Endothelial cell of umbilical vein (primary cell): ENCODE measurements around the gene ZBTB7A. TPM values are rescaled to one million over a fixed set of nuclear protein-coding genes. Genes with fewer than 3 reads are reported as not detected.

Experiments
- BruUV-seq: library from RNA; stranded (reverse); fragments of 400-500 nt; replicated peaks from 2 replicates; lab custom pipeline; 2021; lab: Mats Ljungman, UMichigan
- CTCF ChIA-PET: fragments of 300-600, 350-600 bp; sonication (Branson Sonifier 250); formaldehyde crosslinking; loops from one replicate; lab custom pipeline; 2021; ENCODE audit warnings: antibody characterized with exemption, inconsistent platforms; lab: Charles Lee
- POLR2A ChIA-PET: fragments of 300-600, 350-600 bp; sonication (Branson Sonifier 250); formaldehyde crosslinking; loops from one replicate; lab custom pipeline; 2021; ENCODE audit warnings: antibody characterized with exemption, inconsistent platforms; lab: Charles Lee
- DNase-seq: peaks from one replicate; pipeline ENCODE4 v3.0.0-alpha.2; 2011; ENCODE audit warnings: low read depth, low spot score
- FAIRE-seq: peaks from 2 replicates; lab custom pipeline; 2011; peaks lifted over from hg19 to GRCh38; lab: Jason Lieb, UNC
- H2AFZ ChIP-seq: 2 replicates; pipeline ENCODE4 v1.6.0; 2012; ENCODE audit warnings: low read depth, low read length, control low read depth, inconsistent platforms
- H3K27ac ChIP-seq: 2 replicates; pipeline ENCODE4 v1.5.1; 2011; ENCODE audit warnings: low read depth, mild to moderate bottlenecking, control low read depth, low read length, moderate library complexity; ENCODE audit not compliant: insufficient read depth
- H3K27me3 ChIP-seq, 2 experiments: 2 replicates each; pipeline versions ENCODE4 v1.6.0 to v1.6.1; 2011; ENCODE audit warnings: low read length in 2 of 2, mixed read lengths in 1 of 2; ENCODE audit not compliant: control insufficient read depth in 2 of 2, insufficient read depth in 2 of 2
- H3K36me3 ChIP-seq, 2 experiments: 2 replicates in 1 of 2; 3 replicates in 1 of 2; pipeline ENCODE4 v1.5.1; 2011; ENCODE audit warnings: low read length in 2 of 2, mild to moderate bottlenecking in 1 of 2, moderate library complexity in 1 of 2; ENCODE audit not compliant: control insufficient read depth in 2 of 2, insufficient read depth in 2 of 2; ENCODE audit errors: extremely low read depth in 1 of 2
- H3K4me1 ChIP-seq: 3 replicates; pipeline ENCODE4 v1.5.1; 2011; ENCODE audit warnings: mild to moderate bottlenecking, low read length; ENCODE audit not compliant: control insufficient read depth, insufficient read depth; ENCODE audit errors: extremely low read depth
- H3K4me2 ChIP-seq: 2 replicates; pipeline ENCODE4 v1.6.1; 2011; ENCODE audit warnings: low read length, control low read depth, mixed read lengths; ENCODE audit not compliant: insufficient read depth
- H3K4me3 ChIP-seq, 3 experiments: fragments of 200-600 bp in 1 of 3; sonication (generic), shearing (Covaris generic) in 1 of 3; replicated peaks in 1 of 3; 2 replicates each; pipeline ENCODE4 v1.5.1; 2011 to 2016; ENCODE audit warnings: control low read depth in 3 of 3, low read length in 3 of 3, mild to moderate bottlenecking in 2 of 3, inconsistent platforms in 1 of 3, low read depth in 1 of 3, moderate library complexity in 1 of 3; ENCODE audit not compliant: insufficient read depth in 1 of 3
- H3K79me2 ChIP-seq: 2 replicates; pipeline ENCODE4 v1.6.0; 2012; ENCODE audit warnings: low read length, inconsistent platforms; ENCODE audit not compliant: control insufficient read depth, insufficient read depth
- H3K9ac ChIP-seq: replicated peaks from 2 replicates; pipeline ENCODE3; 2011; ENCODE audit warnings: low read length, control low read depth; ENCODE audit not compliant: insufficient read depth; ENCODE audit errors: extremely low read depth
- H3K9me1 ChIP-seq: replicated peaks from 3 replicates; pipeline ENCODE4 v1.6.0; 2011; ENCODE audit warnings: mild to moderate bottlenecking, low read length; ENCODE audit not compliant: control insufficient read depth, insufficient read depth; ENCODE audit errors: extremely low read depth
- H3K9me3 ChIP-seq: replicated peaks from 2 replicates; pipeline ENCODE4 v1.5.1; 2012; ENCODE audit warnings: low read length, inconsistent platforms; ENCODE audit not compliant: control insufficient read depth, insufficient read depth
- H4K20me1 ChIP-seq: replicated peaks from 2 replicates; pipeline ENCODE3; 2011; ENCODE audit warnings: mild to moderate bottlenecking, low read length; ENCODE audit not compliant: control insufficient read depth, insufficient read depth; ENCODE audit errors: extremely low read depth
- EZH2 ChIP-seq: IDR thresholded peaks from 2 replicates; pipeline ENCODE4 v1.6.1; 2012; ENCODE audit warnings: borderline replicate concordance, low read depth, mild to moderate bottlenecking, moderate library complexity, low read length, inconsistent platforms; ENCODE audit not compliant: severe bottlenecking
- FOS ChIP-seq: IDR thresholded peaks from 2 replicates; pipeline ENCODE4 v1.6.1; 2011; ENCODE audit warnings: mild to moderate bottlenecking, low read length, moderate library complexity, borderline replicate concordance; ENCODE audit not compliant: insufficient read depth
- GATA2 ChIP-seq: IDR thresholded peaks from 2 replicates; pipeline ENCODE4 v1.7.0; 2011; ENCODE audit warnings: low read depth, mild to moderate bottlenecking, moderate library complexity, mixed read lengths, low read length; ENCODE audit not compliant: insufficient read length, insufficient read depth
- JUN ChIP-seq: IDR thresholded peaks from 2 replicates; pipeline ENCODE4 v1.6.1; 2011; ENCODE audit warnings: borderline replicate concordance, low read depth; ENCODE audit not compliant: insufficient read length, insufficient read depth
- MYC ChIP-seq: IDR thresholded peaks from one replicate; pipeline ENCODE4 v1.6.1; 2011; ENCODE audit warnings: mild to moderate bottlenecking, low read depth, low read length
- POLR2A ChIP-seq: IDR thresholded peaks from 2 replicates; pipeline ENCODE4 v1.6.1; 2012; ENCODE audit warnings: low read depth, mild to moderate bottlenecking, control low read depth, low read length
- POLR2AphosphoS5 ChIP-seq: IDR thresholded peaks from 2 replicates; pipeline ENCODE4 v1.6.1; 2012; ENCODE audit warnings: low read depth, mild to moderate bottlenecking, control low read depth, low read length, moderate library complexity; ENCODE audit not compliant: insufficient read depth
- dilution Hi-C: fragments of 300-500 bp; cut with MboI; formaldehyde crosslinking; loops from one replicate; pipeline ENCODE4 v1.15.0; 2019; ENCODE audit warnings: low sequenced_read_pairs; ENCODE audit not compliant: extremely low pct_ligation_motif_present
- intact Hi-C: fragments of 100-400 bp; cut with micrococcal nuclease; formaldehyde crosslinking; loops from one replicate; pipeline ENCODE4 v1.10.0; 2022
- polyA plus RNA-seq, 4 experiments: library from polyadenylated mRNA; depleted of rRNA in 3 of 4; stranded (reverse) in 3 of 4; unstranded in 1 of 4; fragments of >200 nt; gene quantifications; 2 replicates each; pipeline versions ENCODE4 v1.2.1 to v1.2.3, GENCODE V29; 2011 to 2012; ENCODE audit warnings: missing spikeins in 1 of 4
- total RNA-seq: library from RNA; stranded (reverse); gene quantifications from 2 replicates; pipeline ENCODE4 v1.2.3, GENCODE V29; 2021
- TF ChIP-seq, protein P1 (sequence below), 2 donors: IDR thresholded peaks; 1 replicate in 1 of 2; 2 replicates in 1 of 2; pipeline ENCODE4 v1.5.1; 2011; ENCODE audit warnings: low read length in 2 of 2, mild to moderate bottlenecking in 2 of 2, moderate library complexity in 2 of 2, control low read depth in 1 of 2, inconsistent platforms in 1 of 2, low read depth in 1 of 2; ENCODE audit not compliant: insufficient read depth in 1 of 2; ENCODE audit errors: extremely low read depth in 1 of 2
- TF ChIP-seq, protein P2 (sequence below): IDR thresholded peaks from 2 replicates; pipeline ENCODE4 v1.6.1; 2011; ENCODE audit not compliant: insufficient read depth, insufficient read length

Gene ZBTB7A
- total and polyA plus RNA-seq, 2 donors (not counting 3 experiments of a cell fraction or from before 2014, with no cell fraction given), result 8.2 to 29.0 TPM

DNA sequence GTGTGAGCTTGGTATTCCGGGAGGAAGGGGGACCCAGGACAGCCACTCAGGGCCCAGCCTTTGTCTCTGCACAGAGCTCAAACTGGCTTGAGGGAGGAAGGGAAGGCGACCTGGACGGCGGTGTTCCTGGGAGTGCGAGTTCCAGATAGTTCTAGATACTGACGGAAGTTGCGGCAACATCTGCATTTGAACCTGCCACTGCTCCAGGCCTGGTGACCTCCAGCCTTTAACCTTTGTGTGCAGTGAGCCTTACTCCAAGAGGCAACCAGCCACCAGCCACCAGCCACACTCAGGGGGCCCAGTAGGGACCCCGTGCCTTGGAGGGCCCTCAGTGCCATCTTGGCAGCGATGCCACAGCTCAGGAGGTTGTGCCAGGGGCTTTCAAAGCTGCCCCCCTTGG is 15.5 kb upstream of the ZBTB7A start:
- no peak for FAIRE-seq

More for the DNA sequence above, 15.5 kb upstream of the ZBTB7A start:
- Histone ChIP-seq H2AFZ (no peak overlapping the region), H3K4me1 (peaks cover 4% of the 10 kb centered on the region), H3K36me3 (no peaks in the 10 kb centered on the region), H3K4me3 (no peak overlapping the region), H4K20me1 (no peaks in the 10 kb centered on the region), H3K4me2 (no peak overlapping the region), H3K9me1 (no peaks in the 10 kb centered on the region), H3K9me3 (no peaks in the 10 kb centered on the region), H3K27me3 (no peaks in the 10 kb centered on the region), H3K27ac (no peak overlapping the region), H3K9ac (no peak overlapping the region), H3K79me2 (no peaks in the 10 kb centered on the region)
- ChIA-PET POLR2A (no interaction called here), CTCF (interaction anchor here (1.0 to 2.0 kb wide), 3 partner anchors 9 to 58 kb away, joined by 3 to 7 read pairs (median 3); no protein-coding TSS in a partner anchor)
- no peak for TF ChIP-seq EZH2
- TF ChIP-seq GATA2, result no peak
- no peak for TF ChIP-seq FOS
- TF ChIP-seq MYC, result no peak
- TF ChIP-seq, protein P1, sequence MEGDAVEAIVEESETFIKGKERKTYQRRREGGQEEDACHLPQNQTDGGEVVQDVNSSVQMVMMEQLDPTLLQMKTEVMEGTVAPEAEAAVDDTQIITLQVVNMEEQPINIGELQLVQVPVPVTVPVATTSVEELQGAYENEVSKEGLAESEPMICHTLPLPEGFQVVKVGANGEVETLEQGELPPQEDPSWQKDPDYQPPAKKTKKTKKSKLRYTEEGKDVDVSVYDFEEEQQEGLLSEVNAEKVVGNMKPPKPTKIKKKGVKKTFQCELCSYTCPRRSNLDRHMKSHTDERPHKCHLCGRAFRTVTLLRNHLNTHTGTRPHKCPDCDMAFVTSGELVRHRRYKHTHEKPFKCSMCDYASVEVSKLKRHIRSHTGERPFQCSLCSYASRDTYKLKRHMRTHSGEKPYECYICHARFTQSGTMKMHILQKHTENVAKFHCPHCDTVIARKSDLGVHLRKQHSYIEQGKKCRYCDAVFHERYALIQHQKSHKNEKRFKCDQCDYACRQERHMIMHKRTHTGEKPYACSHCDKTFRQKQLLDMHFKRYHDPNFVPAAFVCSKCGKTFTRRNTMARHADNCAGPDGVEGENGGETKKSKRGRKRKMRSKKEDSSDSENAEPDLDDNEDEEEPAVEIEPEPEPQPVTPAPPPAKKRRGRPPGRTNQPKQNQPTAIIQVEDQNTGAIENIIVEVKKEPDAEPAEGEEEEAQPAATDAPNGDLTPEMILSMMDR (IDR thresholded peaks at IDR 0.05; ENCODE audit: extremely low read depth in 1 of 2, insufficient read depth in 1 of 2, low read depth in 1 of 2, low read length in 2 of 2), result no peak
- TF ChIP-seq POLR2A, result no peak
- TF ChIP-seq JUN, result no peak
- TF ChIP-seq, protein P2, sequence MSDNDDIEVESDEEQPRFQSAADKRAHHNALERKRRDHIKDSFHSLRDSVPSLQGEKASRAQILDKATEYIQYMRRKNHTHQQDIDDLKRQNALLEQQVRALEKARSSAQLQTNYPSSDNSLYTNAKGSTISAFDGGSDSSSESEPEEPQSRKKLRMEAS, result no peak
- TF ChIP-seq POLR2AphosphoS5, result no peak
- intact Hi-C loops, result no loop called here
- no peak for DNase-seq
- dilution Hi-C loops, result no loop called here
- BruUV-seq, result no TSS peak
